Stimulated activated CD4-positive, alpha-beta T cell treated with anti-CD3 and anti-CD28 coated beads, Interleukin-4, amount 100 ng/mL, for 24 hours (primary cell): ENCODE data around the gene CHRNA1.
A peak's percentile ranks its signal among the peaks of the same experiment; 100 is the strongest.
"Not testable (repeated sequence)": the region's sequence is repeated elsewhere in the genome, so short reads cannot be mapped to it uniquely, and the experiment has no call there.

Experiments
- DNase-seq: peaks from one replicate; pipeline ENCODE4 v3.0.0-alpha.2; 2020

Gene CHRNA1

DNA sequence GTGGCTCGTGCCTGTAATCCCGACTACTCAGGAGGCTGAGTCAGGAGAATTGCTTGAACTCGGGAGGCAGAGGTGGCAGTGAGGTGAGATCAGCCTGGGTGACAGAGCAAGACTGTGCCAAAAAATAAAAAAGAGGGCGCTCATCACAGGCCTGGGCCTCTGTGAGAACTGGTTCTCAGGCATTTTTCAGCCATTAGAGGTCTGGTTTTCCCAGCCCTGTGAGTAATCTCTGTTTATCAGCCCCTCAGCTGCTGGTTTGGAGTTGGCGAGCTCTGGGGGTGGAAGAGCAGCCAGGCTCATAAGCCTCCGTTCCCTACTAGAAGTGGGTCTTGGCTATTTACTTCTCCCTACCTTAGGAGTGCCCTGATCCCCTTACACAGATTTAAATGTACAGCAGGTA is 53.1 kb downstream of the CHRNA1 start:
- DNase-seq = no peak

- DNase-seq = not testable (repeated sequence)
Measured at GRCh38 chr2:174709416-174710004, 54.8 kb downstream of the CHRNA1 start.

DNA sequence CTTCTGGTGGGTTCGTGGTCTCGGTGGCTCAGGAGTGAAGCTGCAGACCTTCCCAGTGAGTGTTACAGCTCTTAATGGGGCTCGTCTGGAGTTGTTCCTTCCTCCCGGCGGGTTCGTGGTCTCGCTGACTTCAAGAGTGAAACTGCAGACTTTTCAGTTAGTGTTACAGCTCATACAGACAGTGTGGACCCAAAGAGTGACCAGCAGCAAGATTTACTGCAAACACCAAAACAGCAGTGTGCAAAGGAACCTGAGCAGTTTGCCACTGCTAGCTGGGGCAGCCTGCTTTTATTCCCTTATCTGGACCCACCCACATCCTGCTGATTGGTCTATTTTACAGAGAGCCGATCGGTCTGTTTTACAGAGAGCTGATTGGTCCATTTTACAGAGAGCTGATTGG is 55.6 kb downstream of the CHRNA1 start:
- DNase-seq = no peak

DNA sequence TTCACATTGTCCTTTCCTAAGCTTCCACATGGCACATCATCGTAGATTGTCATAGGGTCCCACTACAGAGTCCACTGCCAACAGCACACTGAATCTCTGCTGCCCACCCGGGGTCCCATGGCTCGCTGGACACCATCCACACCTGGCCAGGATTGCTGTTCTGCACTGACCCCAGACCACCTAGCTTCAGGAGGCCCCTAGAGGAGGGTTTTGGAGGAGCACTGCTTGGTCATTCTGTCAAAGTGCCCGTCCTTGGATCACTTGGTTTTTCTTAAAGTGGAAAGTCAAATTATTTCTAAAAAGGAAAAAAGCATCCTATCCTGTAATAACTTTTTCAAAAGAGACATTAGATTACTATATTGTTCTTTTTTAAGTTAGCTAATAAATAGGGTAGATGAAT is 59.0 kb downstream of the CHRNA1 start:
- DNase-seq = no peak

- DNase-seq = no peak
Measured at GRCh38 chr2:174704642-174705041, 59.6 kb downstream of the CHRNA1 start.

DNA sequence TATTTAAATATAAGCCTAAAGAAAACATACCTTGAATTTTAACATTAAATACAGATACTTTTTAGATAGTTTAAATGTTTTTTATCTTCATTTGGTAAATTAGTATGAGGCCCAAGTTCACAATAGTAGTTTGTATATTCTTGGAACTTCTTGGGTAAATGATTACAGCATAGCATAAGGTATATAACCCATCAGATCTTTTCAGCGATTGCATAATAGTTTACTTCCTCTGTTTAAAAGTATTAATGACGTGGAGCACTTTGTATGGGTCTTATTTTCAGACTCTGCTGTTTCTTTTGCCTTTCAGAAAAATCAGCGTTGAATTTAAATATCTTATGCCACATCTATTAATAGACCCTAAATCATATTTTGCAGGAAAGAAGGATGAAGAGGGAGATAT is 60.2 kb downstream of the CHRNA1 start:
- DNase-seq = no peak

GRCh38 chr2:174703430-174703829 is 60.8 kb downstream of the CHRNA1 start:
- DNase-seq = no peak

DNA sequence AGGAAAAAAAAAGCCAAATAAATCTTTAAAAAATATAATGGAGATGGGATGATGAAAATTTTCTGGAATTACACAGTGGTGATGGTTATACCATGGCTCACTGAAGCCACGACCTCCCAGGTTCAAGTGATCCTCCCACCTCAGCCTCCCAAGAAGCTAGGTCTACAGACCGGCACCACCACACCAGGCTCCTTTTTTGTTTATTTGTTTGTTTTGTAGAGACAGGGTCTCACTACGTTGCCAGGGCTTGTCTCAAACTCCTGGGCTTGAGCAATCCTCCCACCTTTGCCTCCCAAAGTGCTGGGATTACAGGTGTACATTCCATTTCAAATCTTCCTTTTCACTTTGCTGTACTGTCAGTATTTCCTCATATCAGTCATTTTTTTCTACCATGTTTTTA is 61.7 kb downstream of the CHRNA1 start:
- no peak for DNase-seq

DNA sequence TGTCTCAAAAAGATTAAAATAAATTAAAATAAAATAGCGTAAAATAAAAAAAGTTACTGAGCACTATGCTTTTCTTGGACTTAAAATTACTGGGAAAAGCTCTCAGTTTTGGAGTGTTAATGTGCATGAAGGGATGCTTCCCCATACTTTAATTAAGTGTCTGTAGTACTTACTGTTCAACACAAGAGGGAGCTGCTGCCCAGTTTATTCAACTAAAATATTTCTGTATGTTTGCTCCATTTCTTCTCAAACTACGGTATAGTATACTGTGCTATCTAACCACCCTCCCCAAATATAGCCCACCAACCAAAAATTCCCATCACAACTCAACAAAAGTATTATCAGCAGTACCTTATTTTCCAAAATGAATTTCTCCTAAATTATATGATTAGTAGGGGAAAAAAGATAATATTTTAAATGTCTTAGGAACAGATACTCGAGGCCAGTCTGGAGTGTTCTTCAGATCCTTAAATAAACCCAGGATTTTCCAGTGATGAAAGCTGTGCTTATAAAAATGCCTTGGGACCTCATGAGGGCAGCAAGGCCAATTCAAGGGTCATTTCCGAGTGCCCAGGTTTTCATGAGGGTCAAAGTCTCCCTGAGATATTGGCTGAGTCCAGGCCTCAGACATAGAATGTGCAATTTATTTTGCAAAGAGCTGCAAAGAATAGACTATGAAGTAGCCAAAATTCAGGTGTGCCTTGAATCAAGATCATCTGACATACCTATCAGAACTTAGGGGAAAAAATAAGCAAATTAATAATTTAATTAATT is 64.1 kb downstream of the CHRNA1 start:
- peak; percentile 49 for DNase-seq
